Trophoblast cell (in vitro differentiated cells and primary cell): Measurements from ENCODE around the gene IQCH.

ENCODE experiments used
- DNase-seq, 2 donors: peaks; one replicate each; pipeline ENCODE4 v3.0.0-alpha.2; 2016
- H2AFZ ChIP-seq: 2 replicates; pipeline ENCODE4 v1.6.1; 2013; ENCODE audit warnings: low read length, moderate library complexity, mild to moderate bottlenecking; ENCODE audit not compliant: insufficient read depth, poor library complexity
- H2AK5ac ChIP-seq: 2 replicates; pipeline ENCODE4 v1.6.1; 2013; ENCODE audit warnings: mild to moderate bottlenecking, low read length
- H2BK120ac ChIP-seq: 2 replicates; pipeline ENCODE4 v1.6.1; 2013; ENCODE audit warnings: low read length, mild to moderate bottlenecking, moderate library complexity; ENCODE audit not compliant: insufficient read depth, poor library complexity
- H2BK12ac ChIP-seq: 2 replicates; pipeline ENCODE4 v1.6.1; 2013; ENCODE audit warnings: mild to moderate bottlenecking, low read length, moderate library complexity
- H2BK5ac ChIP-seq: 2 replicates; pipeline ENCODE4 v1.6.1; 2013; ENCODE audit warnings: low read length, low read depth, moderate library complexity, mild to moderate bottlenecking; ENCODE audit not compliant: poor library complexity
- H3K14ac ChIP-seq: 2 replicates; pipeline ENCODE4 v1.6.1; 2013; ENCODE audit warnings: mild to moderate bottlenecking, low read length
- H3K18ac ChIP-seq: 2 replicates; pipeline ENCODE4 v1.6.1; 2013; ENCODE audit warnings: mild to moderate bottlenecking, low read length
- H3K23ac ChIP-seq: 2 replicates; pipeline ENCODE4 v1.6.1; 2013; ENCODE audit warnings: low read length
- H3K27ac ChIP-seq: 2 replicates; pipeline ENCODE4 v1.5.1; 2013; ENCODE audit warnings: low read depth, mild to moderate bottlenecking, inconsistent platforms, low read length, moderate library complexity
- H3K27me3 ChIP-seq: 2 replicates; pipeline ENCODE4 v1.6.1; 2013; ENCODE audit warnings: inconsistent platforms, mild to moderate bottlenecking, low read length, moderate library complexity; ENCODE audit not compliant: insufficient read depth
- H3K36me3 ChIP-seq, 2 experiments: 1 replicate in 1 of 2; 2 replicates in 1 of 2; pipeline ENCODE4 v1.6.1; 2013; ENCODE audit warnings: low read length in 2 of 2, mild to moderate bottlenecking in 2 of 2, moderate library complexity in 1 of 2; ENCODE audit not compliant: insufficient read depth in 2 of 2, control insufficient read depth in 1 of 2
- H3K4ac ChIP-seq: 2 replicates; pipeline ENCODE4 v1.6.1; 2013; ENCODE audit warnings: low read depth, mild to moderate bottlenecking, low read length, moderate library complexity
- H3K4me1 ChIP-seq, 2 experiments: 1 replicate in 1 of 2; 2 replicates in 1 of 2; pipeline ENCODE4 v1.6.1; 2013; ENCODE audit warnings: low read length in 2 of 2, mild to moderate bottlenecking in 2 of 2, moderate library complexity in 1 of 2; ENCODE audit not compliant: insufficient read depth in 2 of 2, control insufficient read depth in 1 of 2
- H3K4me2 ChIP-seq: 2 replicates; pipeline ENCODE4 v1.6.1; 2013; ENCODE audit warnings: inconsistent platforms, mild to moderate bottlenecking, low read length, moderate library complexity
- H3K4me3 ChIP-seq: 2 replicates; pipeline ENCODE4 v1.5.1; 2013; ENCODE audit warnings: mild to moderate bottlenecking, low read depth, low read length, inconsistent platforms
- H3K79me1 ChIP-seq: one replicate; pipeline ENCODE4 v1.6.1; 2013; ENCODE audit warnings: low read length
- H3K79me2 ChIP-seq: 2 replicates; pipeline ENCODE4 v1.6.1; 2013; ENCODE audit warnings: low read length, mild to moderate bottlenecking; ENCODE audit not compliant: control insufficient read depth, insufficient read depth, poor library complexity
- H3K9ac ChIP-seq: 2 replicates; pipeline ENCODE4 v1.6.1; 2013; ENCODE audit warnings: mild to moderate bottlenecking, low read length
- H3K9me3 ChIP-seq: 2 replicates; pipeline ENCODE4 v1.6.1; 2013; ENCODE audit warnings: low read depth, mild to moderate bottlenecking, control low read depth, inconsistent platforms, low read length; ENCODE audit not compliant: insufficient read depth
- H4K12ac ChIP-seq: 2 replicates; pipeline ENCODE4 v1.6.1; 2013; ENCODE audit warnings: low read depth, mild to moderate bottlenecking, low read length, moderate library complexity
- H4K8ac ChIP-seq: 2 replicates; pipeline ENCODE4 v1.6.1; 2013; ENCODE audit warnings: low read depth, mild to moderate bottlenecking, low read length, moderate library complexity
- H4K91ac ChIP-seq: one replicate; pipeline ENCODE4 v1.6.1; 2013; ENCODE audit warnings: low read depth, mild to moderate bottlenecking, low read length, moderate library complexity
- WGBS: extraction: QIAGEN DNeasy Blood & Tissue Kit; methylation state at CpG from one replicate; pipeline ENCODE4 v1.1.7; 2013; ENCODE audit warnings: missing lambda C conversion rate; ENCODE audit not compliant: insufficient read length, insufficient coverage; ENCODE audit errors: extremely low coverage; 5-methylcytosine and 5-hydroxymethylcytosine counted together

IQCH gene

DNA sequence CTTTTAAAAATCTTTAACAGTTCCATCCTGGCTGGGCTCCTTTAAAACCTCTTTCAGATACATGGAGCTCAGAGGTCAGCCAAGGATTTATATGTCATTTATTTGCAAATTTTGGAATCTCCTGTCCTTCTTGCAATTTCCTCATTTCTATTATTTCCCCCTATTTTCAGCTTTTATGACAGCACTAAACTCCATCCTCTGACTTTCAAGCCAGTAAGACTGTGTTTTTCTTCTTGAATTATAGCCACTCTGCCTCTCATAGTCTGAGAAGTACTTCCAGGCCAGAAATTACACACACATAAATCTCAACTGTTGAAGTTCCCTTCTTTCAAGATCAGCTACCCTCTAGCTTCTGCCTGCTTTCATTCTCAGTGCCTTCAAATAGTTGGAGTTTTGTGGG lies 73.2 kb downstream of the IQCH start:
- Histone ChIP-seq H3K9me3 (no peaks in the 10 kb centered on the region), H3K9ac (no peak overlapping the region), H3K27me3 (no peaks in the 10 kb centered on the region), H3K4me1 (no peaks in the 10 kb centered on the region), H3K4me2 (no peak overlapping the region), H3K79me1 (no peaks in the 10 kb centered on the region), H2AK5ac (no peak overlapping the region), H2BK120ac (no peak overlapping the region), H3K23ac (no peak overlapping the region), H2AFZ (no peak overlapping the region), H3K27ac (no peak overlapping the region), H3K79me2 (no peaks in the 10 kb centered on the region), H4K12ac (no peak overlapping the region), H4K91ac (no peak overlapping the region), H3K18ac (no peak overlapping the region), H2BK5ac (no peak overlapping the region), H3K14ac (no peak overlapping the region), H2BK12ac (no peak overlapping the region), H4K8ac (no peak overlapping the region), H3K4ac (no peak overlapping the region), H3K36me3 (no peaks in the 10 kb centered on the region), H3K4me3 (no peak overlapping the region)
- no peak for DNase-seq

GRCh38 chr15:67329984-67330733 lies 75.6 kb downstream of the IQCH start:
- H3K79me1 ChIP-seq, result no peaks in the 10 kb centered on the region
- no peak overlapping the region for H2AFZ ChIP-seq
- H2AK5ac ChIP-seq, result no peak overlapping the region
- H4K91ac ChIP-seq, result no peak overlapping the region
- no peak overlapping the region for H3K9ac ChIP-seq
- no peaks in the 10 kb centered on the region for H3K9me3 ChIP-seq
- H3K18ac ChIP-seq, result no peak overlapping the region
- WGBS, result no CpG with 5 or more reads among the region's 4 CpGs
- H3K23ac ChIP-seq, result no peak overlapping the region
- H3K36me3 ChIP-seq, result no peaks in the 10 kb centered on the region
- no peak overlapping the region for H2BK12ac ChIP-seq
- no peak overlapping the region for H4K12ac ChIP-seq
- H3K79me2 ChIP-seq, result no peaks in the 10 kb centered on the region
- H3K4me1 ChIP-seq, result no peaks in the 10 kb centered on the region
- no peak overlapping the region for H2BK5ac ChIP-seq
- no peak overlapping the region for H3K4me2 ChIP-seq
- H2BK120ac ChIP-seq, result no peak overlapping the region
- H3K27ac ChIP-seq, result no peak overlapping the region
- no peak overlapping the region for H3K14ac ChIP-seq
- no peak overlapping the region for H3K4me3 ChIP-seq
- DNase-seq, result peak; percentile 61 to 90
- H3K4ac ChIP-seq, result no peak overlapping the region
- no peaks in the 10 kb centered on the region for H3K27me3 ChIP-seq
- no peak overlapping the region for H4K8ac ChIP-seq

- WGBS, result no CpG with 5 or more reads among the region's 1 CpG
- Histone ChIP-seq H3K4ac (no peak overlapping the region), H3K27ac (no peak overlapping the region)
These were observed 77.1 kb downstream of the IQCH start for GRCh38 chr15:67331676-67332075.

DNA sequence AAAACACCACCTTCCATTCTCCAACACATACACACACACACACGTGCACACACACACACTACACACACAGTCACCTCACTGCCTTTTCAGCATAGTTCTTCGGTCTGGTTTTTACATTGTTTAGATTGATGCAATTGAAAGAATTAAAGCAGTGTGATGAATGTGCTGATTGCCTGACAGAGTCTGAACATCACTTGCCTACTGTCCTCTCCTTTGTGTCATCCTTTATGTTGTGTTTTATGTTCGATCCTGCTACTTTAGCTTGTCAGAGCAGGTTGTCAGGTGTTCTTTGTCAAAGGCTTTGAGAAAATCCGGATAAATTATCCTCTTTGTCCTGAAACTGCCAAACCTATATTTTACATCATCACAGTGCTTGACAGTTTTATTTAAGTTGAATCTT lies 80.4 kb downstream of the IQCH start:
- Histone ChIP-seq H3K4me1 (no peaks in the 10 kb centered on the region), H2AFZ (no peak overlapping the region), H4K12ac (no peak overlapping the region), H3K4me2 (no peak overlapping the region), H3K4me3 (no peak overlapping the region), H3K79me1 (no peaks in the 10 kb centered on the region), H3K27me3 (no peaks in the 10 kb centered on the region), H2BK12ac (no peak overlapping the region), H3K18ac (no peak overlapping the region), H3K9ac (no peak overlapping the region), H2BK5ac (no peak overlapping the region), H3K27ac (no peak overlapping the region), H4K91ac (no peak overlapping the region), H3K79me2 (no peaks in the 10 kb centered on the region), H3K23ac (no peak overlapping the region), H2BK120ac (no peak overlapping the region), H2AK5ac (no peak overlapping the region), H4K8ac (no peak overlapping the region), H3K9me3 (no peaks in the 10 kb centered on the region), H3K36me3 (no peaks in the 10 kb centered on the region), H3K4ac (no peak overlapping the region), H3K14ac (no peak overlapping the region)
- WGBS, result no CpG with 5 or more reads among the region's 4 CpGs
- peak; percentile 6 to 54 for DNase-seq

More at GRCh38 chr15:67331676-67332075, 77.1 kb downstream of the IQCH start:
- Histone ChIP-seq H3K18ac (no peak overlapping the region), H2BK120ac (no peak overlapping the region), H4K91ac (no peak overlapping the region), H3K27me3 (no peaks in the 10 kb centered on the region), H2AFZ (no peak overlapping the region), H3K23ac (no peak overlapping the region), H4K8ac (no peak overlapping the region), H3K9me3 (no peaks in the 10 kb centered on the region), H3K14ac (no peak overlapping the region), H2BK5ac (no peak overlapping the region), H4K12ac (no peak overlapping the region), H3K79me1 (no peaks in the 10 kb centered on the region), H3K9ac (no peak overlapping the region), H3K4me1 (no peaks in the 10 kb centered on the region), H3K79me2 (no peaks in the 10 kb centered on the region), H2BK12ac (no peak overlapping the region), H3K4me2 (no peak overlapping the region), H3K36me3 (no peaks in the 10 kb centered on the region), H2AK5ac (no peak overlapping the region), H3K4me3 (no peak overlapping the region)
- peak in 1 of 2 donors; percentile 23 for DNase-seq
